ENCODE data around the gene ZNF431. TPM values are rescaled to one million over a fixed set of nuclear protein-coding genes. Genes with fewer than 3 reads are reported as not detected.

Gene ZNF431
- total RNA-seq: 10 to 100 TPM; 11.7 to 52.2 (median 30.3) TPM
- polyA plus RNA-seq: 10 to 100 TPM; 33.0 to 34.8 TPM
- long read RNA-seq, donor 1, full-length matches to known transcripts: 4 of 25 reads
- long read RNA-seq, donor 1, partial matches to known transcripts: 4 of 25 reads
- long read RNA-seq, donor 1, other reads (novel, unspliced or antisense): 17 of 25 reads
- long read RNA-seq, donor 2, full-length matches to known transcripts: 7 of 7 reads
- long read RNA-seq, donor 2, partial matches to known transcripts: 0 of 7 reads
- long read RNA-seq, donor 2, other reads (novel, unspliced or antisense): 0 of 7 reads
- long read RNA-seq, donor 3, partial matches to known transcripts: 0 of 15 reads
- long read RNA-seq, donor 3, other reads (novel, unspliced or antisense): 15 of 15 reads

DNA sequence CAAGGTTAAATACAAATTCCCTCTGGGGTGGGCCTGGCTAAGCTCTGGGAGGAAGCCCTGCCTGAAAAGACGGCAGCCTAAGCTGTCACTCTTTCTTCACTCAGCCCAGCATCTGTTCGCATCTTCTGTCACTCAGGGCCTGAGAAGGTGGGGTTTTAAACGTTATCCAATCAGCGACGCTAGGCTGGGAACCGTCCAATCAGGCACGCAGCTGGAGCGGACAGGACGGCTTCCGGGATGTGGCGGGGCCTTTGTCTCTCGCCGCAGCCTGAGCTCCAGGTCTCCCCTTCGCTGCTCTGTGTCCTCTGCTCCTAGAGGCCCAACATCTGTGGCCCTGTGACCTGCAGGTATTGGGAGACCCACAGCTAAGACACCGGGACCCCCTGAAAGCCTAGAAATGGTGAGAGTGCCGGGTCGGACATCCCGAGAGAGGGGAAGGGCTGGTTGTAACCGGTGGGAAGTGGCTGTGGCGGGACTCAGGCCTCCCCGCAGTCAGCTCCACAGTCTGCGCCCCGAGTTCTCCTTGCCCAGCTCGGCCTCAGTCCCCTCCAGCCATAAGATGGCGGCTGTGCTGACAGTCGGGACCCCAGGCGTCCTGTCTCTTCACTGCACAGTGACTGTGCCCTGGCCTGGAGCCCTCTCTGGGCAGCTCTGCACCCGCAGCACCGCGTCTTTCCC lies at the start of gene ZNF431:
ZNF431 (plus strand) TSS at position 254 of the 678 bp plus-strand sequence; CDS start at position 398, 144 bp downstream.
- TF ChIP-seq, protein P1, sequence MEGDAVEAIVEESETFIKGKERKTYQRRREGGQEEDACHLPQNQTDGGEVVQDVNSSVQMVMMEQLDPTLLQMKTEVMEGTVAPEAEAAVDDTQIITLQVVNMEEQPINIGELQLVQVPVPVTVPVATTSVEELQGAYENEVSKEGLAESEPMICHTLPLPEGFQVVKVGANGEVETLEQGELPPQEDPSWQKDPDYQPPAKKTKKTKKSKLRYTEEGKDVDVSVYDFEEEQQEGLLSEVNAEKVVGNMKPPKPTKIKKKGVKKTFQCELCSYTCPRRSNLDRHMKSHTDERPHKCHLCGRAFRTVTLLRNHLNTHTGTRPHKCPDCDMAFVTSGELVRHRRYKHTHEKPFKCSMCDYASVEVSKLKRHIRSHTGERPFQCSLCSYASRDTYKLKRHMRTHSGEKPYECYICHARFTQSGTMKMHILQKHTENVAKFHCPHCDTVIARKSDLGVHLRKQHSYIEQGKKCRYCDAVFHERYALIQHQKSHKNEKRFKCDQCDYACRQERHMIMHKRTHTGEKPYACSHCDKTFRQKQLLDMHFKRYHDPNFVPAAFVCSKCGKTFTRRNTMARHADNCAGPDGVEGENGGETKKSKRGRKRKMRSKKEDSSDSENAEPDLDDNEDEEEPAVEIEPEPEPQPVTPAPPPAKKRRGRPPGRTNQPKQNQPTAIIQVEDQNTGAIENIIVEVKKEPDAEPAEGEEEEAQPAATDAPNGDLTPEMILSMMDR (IDR thresholded peaks at IDR 0.05): no peak
- TF ChIP-seq EP300 (IDR thresholded peaks at IDR 0.05): no peak
- peak; percentile 80 for TF ChIP-seq POLR2A (IDR thresholded peaks at IDR 0.05)
- peaks cover 2% of the 10 kb centered on the region for H3K4me1 ChIP-seq (ENCODE audit: insufficient read depth)
- peak; percentile 90 to 93 (median 92) for DNase-seq
- intact Hi-C loops (cut with DNase I): no loop called here
- no peaks in the 10 kb centered on the region for H3K9me3 ChIP-seq
- 0 to 1% (median 0%) methylated on average over 29 to 30 of the region's 30 CpGs for WGBS, 3 donors
- H3K27ac ChIP-seq: peak within 1 kb of the TSS in 1 of 2 donors; percentile 55
- peak within 1 kb of the TSS; percentile 75 for H3K4me3 ChIP-seq
- no peaks in the 10 kb centered on the region for H3K36me3 ChIP-seq
- H3K27me3 ChIP-seq: no peaks in the 10 kb centered on the region

DNA sequence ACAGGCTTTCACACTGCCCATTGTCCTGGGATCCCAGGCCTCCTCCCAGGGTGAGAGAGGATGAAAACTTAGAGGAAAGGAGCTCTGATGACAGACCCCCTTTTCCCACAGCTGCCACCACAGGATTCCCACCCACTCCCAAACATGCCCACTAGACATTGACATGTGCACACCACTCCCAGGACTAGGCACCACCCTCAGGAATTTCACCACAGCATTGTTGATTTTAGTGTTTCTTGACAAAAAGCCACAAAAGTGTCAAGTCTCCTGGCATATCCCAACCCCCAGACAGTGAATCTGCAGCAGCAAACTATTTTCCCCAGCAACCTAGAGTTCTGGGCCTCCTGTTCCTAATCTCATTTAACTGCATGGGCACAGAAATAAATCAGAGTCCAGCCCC lies 49.7 kb upstream of the ZNF431 start:
- H3K9me3 ChIP-seq: no peaks in the 10 kb centered on the region
- TF ChIP-seq POLR2A (IDR thresholded peaks at IDR 0.05) (no peak), EP300 (IDR thresholded peaks at IDR 0.05) (no peak)
- TF ChIP-seq, protein P1 (IDR thresholded peaks at IDR 0.05): no peak
- no peaks in the 10 kb centered on the region for H3K36me3 ChIP-seq
- intact Hi-C loops (cut with DNase I): no loop called here
- H3K27ac ChIP-seq: peak overlapping the region in 1 of 2 donors; percentile 38
- H3K4me3 ChIP-seq: no peak overlapping the region
- H3K4me1 ChIP-seq (ENCODE audit: insufficient read depth): peaks cover 19% of the 10 kb centered on the region
- H3K27me3 ChIP-seq: no peaks in the 10 kb centered on the region
- no peak for DNase-seq

DNA sequence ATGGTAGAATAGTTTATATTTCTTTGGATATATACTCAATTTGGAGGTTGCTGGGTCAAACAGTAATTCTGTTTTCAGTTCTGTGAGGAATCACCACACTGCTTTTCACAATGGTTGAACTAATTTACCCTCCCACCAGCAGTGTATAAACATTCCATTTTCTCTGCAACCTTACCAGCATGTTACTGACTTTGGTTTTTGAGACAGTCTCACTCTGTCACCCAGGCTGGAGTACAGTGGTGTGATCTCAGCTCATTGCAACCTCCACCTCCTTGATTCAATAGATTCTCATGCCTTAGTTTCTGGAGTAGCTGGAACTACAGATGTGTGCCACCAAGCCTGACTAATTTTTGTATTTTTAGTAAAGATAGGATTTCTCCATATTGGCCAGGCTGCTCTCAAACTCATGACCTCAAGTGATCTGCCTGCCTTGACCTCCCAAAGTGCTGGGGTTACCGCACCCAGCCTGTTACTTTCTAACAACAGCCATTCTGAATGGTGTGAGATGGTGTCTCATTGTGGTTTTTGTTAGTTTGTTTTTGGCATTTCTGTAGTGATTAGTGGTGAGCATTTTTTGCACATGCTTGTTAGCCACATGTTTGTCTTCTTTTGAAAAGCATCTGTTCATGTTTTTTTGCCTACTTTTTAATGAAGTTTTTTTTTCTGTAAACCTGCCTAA lies 47.4 kb upstream of the ZNF431 start:
- no peak for TF ChIP-seq EP300 (IDR thresholded peaks at IDR 0.05)
- H3K4me1 ChIP-seq (ENCODE audit: insufficient read depth): peaks cover 19% of the 10 kb centered on the region
- DNase-seq: no peak
- H3K27ac ChIP-seq: peak overlapping the region in 1 of 2 donors; percentile 13
- WGBS, 3 donors: 53 to 86% (median 69%) methylated on average over 1 of the region's 1 CpG
- intact Hi-C loops (cut with DNase I): no loop called here
- H3K27me3 ChIP-seq: no peaks in the 10 kb centered on the region
- no peaks in the 10 kb centered on the region for H3K36me3 ChIP-seq
- no peak overlapping the region for H3K4me3 ChIP-seq
- no peaks in the 10 kb centered on the region for H3K9me3 ChIP-seq

DNA sequence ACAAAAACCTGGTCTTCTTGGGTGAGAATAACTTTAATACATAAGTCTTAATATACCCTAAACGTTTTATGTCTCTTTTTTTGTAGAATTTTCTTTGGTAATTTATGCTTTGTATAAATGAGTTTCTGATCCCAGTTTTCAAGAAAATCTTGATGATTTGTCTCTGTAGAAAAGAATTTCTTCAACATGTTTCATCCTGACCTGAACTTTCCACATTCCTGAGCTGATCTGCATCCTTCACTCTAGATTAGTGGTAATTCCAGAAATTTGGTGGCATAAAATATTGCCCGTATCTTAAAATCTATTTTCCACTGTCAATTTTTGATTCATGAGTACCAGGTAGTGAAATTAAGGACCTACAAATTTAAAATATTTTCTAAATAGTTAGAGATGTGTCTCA lies 43.5 kb upstream of the ZNF431 start:
- Histone ChIP-seq H3K27me3 (no peaks in the 10 kb centered on the region), H3K36me3 (no peaks in the 10 kb centered on the region), H3K27ac (no peak overlapping the region), H3K4me3 (no peak overlapping the region), H3K4me1 (ENCODE audit: insufficient read depth) (peaks cover 13% of the 10 kb centered on the region), H3K9me3 (no peaks in the 10 kb centered on the region)
- DNase-seq: no peak
- TF ChIP-seq, protein P1 (IDR thresholded peaks at IDR 0.05): no peak
- TF ChIP-seq POLR2A (IDR thresholded peaks at IDR 0.05) (no peak), EP300 (IDR thresholded peaks at IDR 0.05) (no peak)
- WGBS, 3 donors: 78 to 92% (median 90%) methylated on average over 2 of the region's 2 CpGs
- intact Hi-C loops (cut with DNase I): no loop called here
